Activated CD4-positive, alpha-beta memory T cell treated with anti-CD3 and anti-CD28 coated beads for 36 hours (primary cell): Measurements from ENCODE around the gene SCAF4. TPM values are rescaled to one million over a fixed set of nuclear protein-coding genes. Genes with fewer than 3 reads are reported as not detected.
"Not testable (repeated sequence)": the region's sequence is repeated elsewhere in the genome, so short reads cannot be mapped to it uniquely, and the experiment has no call there.

Source experiments
- CTCF ChIA-PET: fragments of 350-600 bp; sonication (Branson Sonifier 250); formaldehyde crosslinking; loops from one replicate; lab custom pipeline; 2021; ENCODE audit warnings: antibody characterized with exemption, inconsistent platforms; lab: Charles Lee
- POLR2A ChIA-PET: fragments of 350-600 bp; sonication (Branson Sonifier 250); formaldehyde crosslinking; loops from one replicate; lab custom pipeline; 2021; ENCODE audit warnings: antibody characterized with exemption; lab: Charles Lee
- DNase-seq: peaks from one replicate; pipeline ENCODE4 v3.0.0-alpha.2; 2020
- H3K27ac Mint-ChIP-seq: one replicate; pipeline ENCODE4 v1.8.0; 2021; ENCODE audit warnings: mixed read lengths
- H3K27me3 Mint-ChIP-seq: one replicate; pipeline ENCODE4 v1.8.0; 2021; ENCODE audit warnings: mixed read lengths
- H3K36me3 Mint-ChIP-seq: one replicate; pipeline ENCODE4 v1.8.0; 2021; ENCODE audit warnings: mixed read lengths
- H3K4me1 Mint-ChIP-seq: one replicate; pipeline ENCODE4 v1.8.0; 2021; ENCODE audit warnings: low read depth, mixed read lengths
- H3K4me3 Mint-ChIP-seq: one replicate; pipeline ENCODE4 v1.8.0; 2021; ENCODE audit warnings: mild to moderate bottlenecking, mixed read lengths
- H3K9me3 Mint-ChIP-seq: one replicate; pipeline ENCODE4 v1.8.0; 2021; ENCODE audit warnings: mixed read lengths
- intact Hi-C: fragments of 100-400 bp; cut with micrococcal nuclease; formaldehyde crosslinking; loops from one replicate; pipeline ENCODE4 v1.15.1; 2023
- total RNA-seq, 2 experiments: library from RNA; stranded (reverse); gene quantifications; one replicate each; pipeline ENCODE4 v1.2.3, GENCODE V29; 2021

SCAF4 gene
- total RNA-seq, 2 experiments from 2014 or later, result 38.0 to 39.4 TPM

GRCh38 chr21:31647650-31648049, 84.3 kb downstream of the SCAF4 start:
- Mint-ChIP-seq H3K27ac (no peak overlapping the region), H3K4me3 (no peak overlapping the region), H3K36me3 (no peaks in the 10 kb centered on the region), H3K9me3 (no peaks in the 10 kb centered on the region), H3K27me3 (no peaks in the 10 kb centered on the region), H3K4me1 (no peaks in the 10 kb centered on the region)
- intact Hi-C loops, result no loop called here
- ChIA-PET CTCF (no interaction called here), POLR2A (no interaction called here)
- no peak for DNase-seq

GRCh38 chr21:31644643-31645042, 87.3 kb downstream of the SCAF4 start:
- intact Hi-C loops, result no loop called here
- ChIA-PET CTCF (no interaction called here), POLR2A (interaction anchor here (1.0 kb wide), 1 partner anchor 9 kb away, joined by 3 read pairs; no protein-coding TSS in a partner anchor)
- H3K4me1 Mint-ChIP-seq, result no peaks in the 10 kb centered on the region
- H3K27ac Mint-ChIP-seq, result no peak overlapping the region
- peaks cover 2% of the 10 kb centered on the region for H3K27me3 Mint-ChIP-seq
- H3K9me3 Mint-ChIP-seq, result no peaks in the 10 kb centered on the region
- no peaks in the 10 kb centered on the region for H3K36me3 Mint-ChIP-seq
- no peak for DNase-seq
- H3K4me3 Mint-ChIP-seq, result no peak overlapping the region

GRCh38 chr21:31641416-31641922, 90.4 kb downstream of the SCAF4 start:
- no peak overlapping the region for H3K27ac Mint-ChIP-seq
- H3K9me3 Mint-ChIP-seq, result peaks cover 5% of the 10 kb centered on the region
- peaks cover 2% of the 10 kb centered on the region for H3K27me3 Mint-ChIP-seq
- POLR2A ChIA-PET, result no interaction called here
- peaks cover 2% of the 10 kb centered on the region for H3K36me3 Mint-ChIP-seq
- intact Hi-C loops, result no loop called here
- no peaks in the 10 kb centered on the region for H3K4me1 Mint-ChIP-seq
- no peak for DNase-seq
- CTCF ChIA-PET, result no interaction called here
- H3K4me3 Mint-ChIP-seq, result no peak overlapping the region

DNA sequence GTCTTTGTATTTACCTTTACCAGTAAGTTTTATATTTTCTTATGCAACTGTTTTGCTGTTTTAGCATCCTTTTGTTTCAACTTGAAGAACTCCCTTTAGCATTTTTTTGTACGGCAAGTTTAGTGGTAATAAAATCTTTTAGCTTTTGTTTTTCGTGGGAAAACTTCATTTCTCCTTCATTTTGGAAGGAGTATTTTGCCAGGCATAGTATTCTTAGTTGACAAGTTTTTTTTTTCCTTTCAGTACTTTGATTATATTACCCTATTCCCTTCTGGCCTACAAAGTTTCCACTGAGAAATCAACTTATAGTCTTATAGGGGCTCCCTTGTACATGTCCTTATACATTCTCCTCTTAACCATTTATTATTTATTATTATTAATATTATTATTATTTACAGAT, 95.0 kb downstream of the SCAF4 start:
- H3K27ac Mint-ChIP-seq, result no peak overlapping the region
- CTCF ChIA-PET, result no interaction called here
- DNase-seq, result no peak
- H3K4me3 Mint-ChIP-seq, result no peak overlapping the region
- H3K27me3 Mint-ChIP-seq, result peaks cover 2% of the 10 kb centered on the region
- H3K9me3 Mint-ChIP-seq, result peaks cover 6% of the 10 kb centered on the region
- intact Hi-C loops, result no loop called here
- H3K4me1 Mint-ChIP-seq, result no peaks in the 10 kb centered on the region
- POLR2A ChIA-PET, result no interaction called here
- peaks cover 2% of the 10 kb centered on the region for H3K36me3 Mint-ChIP-seq

- CTCF ChIA-PET, result no interaction called here
- H3K27ac Mint-ChIP-seq, result no peak overlapping the region
Observed at GRCh38 chr21:31634993-31635392, 96.9 kb downstream of the SCAF4 start.

GRCh38 chr21:31631881-31632280, 100.0 kb downstream of the SCAF4 start:
- H3K9me3 Mint-ChIP-seq, H3K36me3 Mint-ChIP-seq, CTCF ChIA-PET, H3K27me3 Mint-ChIP-seq, intact Hi-C loops, DNase-seq, H3K4me1 Mint-ChIP-seq, POLR2A ChIA-PET, H3K4me3 Mint-ChIP-seq, H3K27ac Mint-ChIP-seq: not testable (repeated sequence)

More at GRCh38 chr21:31634993-31635392, 96.9 kb downstream of the SCAF4 start:
- Mint-ChIP-seq H3K4me3 (no peak overlapping the region), H3K36me3 (peaks cover 2% of the 10 kb centered on the region), H3K27me3 (no peaks in the 10 kb centered on the region), H3K4me1 (no peaks in the 10 kb centered on the region), H3K9me3 (peaks cover 6% of the 10 kb centered on the region)
- intact Hi-C loops, result no loop called here
- POLR2A ChIA-PET, result no interaction called here
- no peak for DNase-seq

DNA sequence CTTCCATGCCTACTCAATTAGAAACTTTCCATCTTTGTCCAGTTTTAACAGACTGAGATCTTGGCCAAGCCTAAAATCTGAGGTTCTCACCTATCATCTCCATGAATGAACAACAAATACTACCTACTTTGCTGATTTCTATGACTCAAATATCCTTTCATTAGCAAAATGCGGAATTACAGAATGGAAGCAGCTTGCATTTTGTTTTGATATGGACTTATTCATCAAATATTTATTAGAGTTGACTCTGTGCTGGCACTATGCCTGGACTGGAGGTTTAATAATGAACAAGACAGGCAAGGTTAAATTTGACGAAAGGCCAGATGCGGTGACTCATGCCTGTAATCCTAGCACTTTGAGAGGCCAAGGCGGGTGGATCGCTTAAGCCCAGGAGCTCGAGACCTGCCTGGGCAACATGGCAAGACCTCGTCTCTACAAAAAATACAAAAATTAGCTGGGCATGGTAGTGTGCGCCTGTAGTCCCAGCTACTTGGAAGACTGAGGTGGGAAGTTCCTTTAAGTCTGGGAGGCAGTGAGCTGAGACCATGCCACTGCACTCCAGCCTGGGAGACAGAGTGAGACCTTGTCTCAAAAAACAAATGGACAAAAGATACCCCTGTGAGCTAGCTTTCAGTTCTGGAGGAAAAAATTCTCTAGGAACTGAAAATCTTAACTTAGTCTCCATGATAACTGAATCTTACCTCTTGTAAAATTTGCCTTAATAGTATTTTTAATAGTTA, 101.8 kb downstream of the SCAF4 start:
- intact Hi-C loops, result no loop called here
- no peak overlapping the region for H3K4me3 Mint-ChIP-seq
- no peaks in the 10 kb centered on the region for H3K36me3 Mint-ChIP-seq
- ChIA-PET CTCF (no interaction called here), POLR2A (no interaction called here)
- no peaks in the 10 kb centered on the region for H3K27me3 Mint-ChIP-seq
- DNase-seq, result no peak
- peaks cover 2% of the 10 kb centered on the region for H3K9me3 Mint-ChIP-seq
- H3K27ac Mint-ChIP-seq, result no peak overlapping the region
- no peaks in the 10 kb centered on the region for H3K4me1 Mint-ChIP-seq

DNA sequence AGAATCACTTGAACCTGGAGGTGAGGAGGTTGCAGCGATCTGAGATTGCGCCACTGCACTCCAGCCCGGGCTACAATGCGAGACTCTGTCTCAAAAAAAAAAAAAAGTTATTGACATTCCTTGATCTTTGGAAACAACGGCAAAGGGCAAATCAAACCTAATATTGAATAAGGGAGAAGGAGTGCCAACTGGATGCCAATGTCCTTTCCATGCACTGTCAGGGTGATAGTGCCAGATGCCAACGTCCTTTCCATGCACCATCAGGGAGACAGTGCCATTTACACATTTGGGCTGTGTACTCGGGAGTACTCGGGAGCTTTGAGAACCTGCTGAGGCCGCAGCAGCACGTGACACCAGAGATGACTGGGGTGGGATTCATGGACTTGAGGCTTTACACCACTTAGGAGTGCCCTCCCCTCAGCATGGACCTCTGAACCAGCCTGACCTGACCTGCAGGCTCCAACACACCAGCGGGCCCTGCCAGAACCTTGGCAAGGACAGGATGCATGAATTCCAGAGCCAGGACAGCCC, 106.9 kb downstream of the SCAF4 start:
- intact Hi-C loops, result no loop called here
- ChIA-PET CTCF (no interaction called here), POLR2A (no interaction called here)
- H3K9me3 Mint-ChIP-seq, result no peaks in the 10 kb centered on the region
- H3K4me1 Mint-ChIP-seq, result peaks cover 5% of the 10 kb centered on the region
- H3K27ac Mint-ChIP-seq, result no peak overlapping the region
- no peak overlapping the region for H3K4me3 Mint-ChIP-seq
- no peaks in the 10 kb centered on the region for H3K27me3 Mint-ChIP-seq
- H3K36me3 Mint-ChIP-seq, result no peaks in the 10 kb centered on the region
- no peak for DNase-seq

DNA sequence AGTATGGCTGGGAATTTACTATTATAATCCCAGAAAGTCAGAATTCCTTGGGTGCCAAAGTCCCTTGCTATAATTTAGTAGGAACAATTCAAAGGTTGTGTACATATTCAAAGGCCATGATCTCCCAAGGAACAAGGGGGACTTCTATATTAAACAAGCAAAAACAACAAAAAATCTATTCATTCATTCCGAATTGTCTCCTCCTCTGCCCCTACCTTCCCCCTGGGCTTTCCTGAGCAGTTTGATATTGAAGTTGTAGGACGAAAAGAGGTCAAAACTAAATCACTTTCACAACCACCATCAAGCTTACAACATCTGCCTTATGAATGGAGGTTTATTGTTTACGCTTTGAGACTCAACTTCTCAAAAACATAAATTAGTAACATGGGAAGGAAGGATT, 107.7 kb downstream of the SCAF4 start:
- intact Hi-C loops, result no loop called here
- H3K27ac Mint-ChIP-seq, result no peak overlapping the region
- DNase-seq, result no peak
- peaks cover 6% of the 10 kb centered on the region for H3K4me1 Mint-ChIP-seq
- H3K36me3 Mint-ChIP-seq, result no peaks in the 10 kb centered on the region
- ChIA-PET CTCF (no interaction called here), POLR2A (no interaction called here)
- H3K9me3 Mint-ChIP-seq, result no peaks in the 10 kb centered on the region
- no peak overlapping the region for H3K4me3 Mint-ChIP-seq
- H3K27me3 Mint-ChIP-seq, result no peaks in the 10 kb centered on the region

DNA sequence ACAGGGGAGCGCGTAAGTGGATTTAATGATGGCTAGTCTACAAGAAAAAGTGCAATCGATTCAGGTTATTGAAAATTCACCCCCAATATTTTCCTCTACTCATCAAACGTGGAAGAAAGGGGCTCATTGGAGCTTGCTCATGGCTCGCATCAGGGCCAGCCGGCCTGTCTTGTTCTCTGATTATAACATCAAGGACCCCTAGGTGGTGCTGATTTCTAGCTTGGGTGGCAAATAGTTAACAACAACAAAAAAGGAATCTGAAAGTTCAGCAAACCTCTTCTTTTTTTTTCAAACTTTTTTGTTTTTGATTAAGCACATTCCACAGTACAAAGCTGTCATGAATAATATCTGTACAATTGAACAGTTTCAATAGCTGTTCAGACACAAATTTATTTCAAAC, 108.3 kb downstream of the SCAF4 start:
- H3K27me3 Mint-ChIP-seq, result no peaks in the 10 kb centered on the region
- ChIA-PET CTCF (no interaction called here), POLR2A (no interaction called here)
- DNase-seq, result no peak
- intact Hi-C loops, result no loop called here
- H3K9me3 Mint-ChIP-seq, result no peaks in the 10 kb centered on the region
- no peak overlapping the region for H3K4me3 Mint-ChIP-seq
- H3K27ac Mint-ChIP-seq, result no peak overlapping the region
- H3K36me3 Mint-ChIP-seq, result no peaks in the 10 kb centered on the region
- peaks cover 11% of the 10 kb centered on the region for H3K4me1 Mint-ChIP-seq

DNA sequence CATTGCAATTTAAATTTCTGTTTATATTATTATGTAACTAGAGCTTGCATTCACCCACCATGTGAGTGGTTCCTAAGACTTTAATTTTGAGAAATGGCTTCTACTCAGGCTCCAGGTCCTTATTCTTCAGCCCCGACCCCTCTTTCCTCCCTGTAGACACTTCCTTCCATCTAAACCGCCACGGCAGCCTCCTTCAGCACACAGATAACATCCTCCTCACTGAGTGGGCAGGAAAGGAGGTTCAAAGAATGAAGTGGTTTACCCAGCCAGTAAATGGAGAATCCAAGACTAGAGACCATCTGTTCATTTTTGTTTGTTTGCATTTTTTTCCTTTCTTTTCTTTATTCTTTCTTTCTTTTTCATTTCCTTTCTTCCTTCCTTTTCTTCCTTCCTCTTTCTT, 109.5 kb downstream of the SCAF4 start:
- Mint-ChIP-seq H3K36me3 (no peaks in the 10 kb centered on the region), H3K4me3 (no peak overlapping the region), H3K27ac (no peak overlapping the region), H3K4me1 (peaks cover 12% of the 10 kb centered on the region), H3K9me3 (no peaks in the 10 kb centered on the region), H3K27me3 (no peaks in the 10 kb centered on the region)
- POLR2A ChIA-PET, result no interaction called here
- intact Hi-C loops, result no loop called here
- CTCF ChIA-PET, result no interaction called here
- DNase-seq, result no peak
